Measurements from ENCODE around the gene ABCD1. TPM values are rescaled to one million over a fixed set of nuclear protein-coding genes. Genes with fewer than 3 reads are reported as not detected.
A peak's percentile ranks its signal among the peaks of the same experiment; 100 is the strongest.
"Not testable (repeated sequence)": the region's sequence is repeated elsewhere in the genome, so short reads cannot be mapped to it uniquely, and the experiment has no call there.

ABCD1 gene
- total RNA-seq, 1 experiment from 2014 or later: 44.4 TPM

GRCh38 chrX:153702336-153703035 is 22.2 kb upstream of the ABCD1 start:
- CTCF ChIA-PET: interaction anchor here (0.6 kb wide), 1 partner anchor 232 kb away, joined by 8 read pairs; no protein-coding TSS in a partner anchor
- ATAC-seq (no peak), DNase-seq (no peak)
- Histone ChIP-seq H3K9me3 (ENCODE audit: low read length) (no peaks in the 10 kb centered on the region), H3K79me2 (ENCODE audit: low read length) (no peaks in the 10 kb centered on the region; the same call in 1 of the 2 replicates), H3K4me1 (ENCODE audit: insufficient read depth, low read length) (no peaks in the 10 kb centered on the region), H3K27me3 (ENCODE audit: low read length) (no peaks in the 10 kb centered on the region), H2AFZ (ENCODE audit: low read length) (no peak overlapping the region), H3K4me3 (ENCODE audit: low read length) (no peak overlapping the region), H3K4me2 (ENCODE audit: low read length) (no peak overlapping the region), H3F3A (ENCODE audit: low read length, unreplicated experiment) (no peaks in the 10 kb centered on the region), H3K27ac (ENCODE audit: low read length) (no peak overlapping the region), H3K9me2 (replicated peaks; ENCODE audit: low read length) (no peaks in the 10 kb centered on the region), H3K36me3 (ENCODE audit: low read depth, low read length) (peaks cover 5% of the 10 kb centered on the region; the same call in 1 of the 2 replicates), H3K9ac (ENCODE audit: low read length) (no peak overlapping the region), H4K20me1 (ENCODE audit: low read length) (no peaks in the 10 kb centered on the region)
- intact Hi-C loops (cut with micrococcal nuclease): no loop called here
- POLR2A ChIA-PET (ENCODE audit: unreplicated experiment): no interaction called here
- no peak for TF ChIP-seq CTCF (conservative IDR thresholded peaks at IDR 0.05; ENCODE audit: low read depth, low read length)
- TF ChIP-seq EZH2 (IDR thresholded peaks at IDR 0.05; ENCODE audit: low read length, unreplicated experiment): no peak
- TF ChIP-seq EZH2phosphoT487 (IDR thresholded peaks at IDR 0.05; ENCODE audit: borderline replicate concordance, low read length): no peak
- BruUV-seq (replicated peaks): no TSS peak

DNA sequence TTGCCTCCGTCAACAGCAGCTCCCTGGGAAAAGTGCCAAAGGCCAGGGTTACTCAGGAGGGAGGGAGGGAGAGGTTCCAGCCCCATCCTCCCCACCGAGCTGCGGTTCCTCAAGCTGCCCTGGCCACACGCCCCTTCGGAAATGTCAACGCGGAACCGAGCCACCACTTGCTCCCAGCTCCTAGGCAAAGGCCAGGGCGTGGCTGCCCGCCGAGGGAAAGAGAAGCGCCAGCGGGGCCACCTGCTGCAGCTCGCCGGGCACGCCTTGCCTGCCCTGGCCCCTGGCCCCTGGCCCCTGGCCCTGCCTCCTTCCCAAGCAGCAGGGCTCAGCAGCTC is 21.7 kb upstream of the ABCD1 start:
- Histone ChIP-seq H3K4me2 (ENCODE audit: low read length) (no peak overlapping the region), H3F3A (ENCODE audit: low read length, unreplicated experiment) (no peaks in the 10 kb centered on the region), H3K27me3 (ENCODE audit: low read length) (no peaks in the 10 kb centered on the region), H2AFZ (ENCODE audit: low read length) (no peak overlapping the region), H3K9me3 (ENCODE audit: low read length) (no peaks in the 10 kb centered on the region), H3K9ac (ENCODE audit: low read length) (no peak overlapping the region), H3K4me1 (ENCODE audit: insufficient read depth, low read length) (no peaks in the 10 kb centered on the region), H3K79me2 (ENCODE audit: low read length) (peaks cover 5% of the 10 kb centered on the region), H3K36me3 (ENCODE audit: low read depth, low read length) (peaks cover 9% of the 10 kb centered on the region), H3K27ac (ENCODE audit: low read length) (no peak overlapping the region), H3K9me2 (replicated peaks; ENCODE audit: low read length) (no peaks in the 10 kb centered on the region), H4K20me1 (ENCODE audit: low read length) (peaks cover 4% of the 10 kb centered on the region; the same call in 1 of the 2 replicates), H3K4me3 (ENCODE audit: low read length) (no peak overlapping the region)
- ChIA-PET CTCF (interaction anchor here (0.6 kb wide), 1 partner anchor 232 kb away, joined by 8 read pairs; no protein-coding TSS in a partner anchor), POLR2A (ENCODE audit: unreplicated experiment) (no interaction called here)
- ATAC-seq (peak; percentile 70), DNase-seq (peak; percentile 72)
- intact Hi-C loops (cut with micrococcal nuclease): no loop called here
- no TSS peak for BruUV-seq (replicated peaks)
- no peak for TF ChIP-seq EZH2phosphoT487 (IDR thresholded peaks at IDR 0.05; ENCODE audit: borderline replicate concordance, low read length)
- no peak for TF ChIP-seq EZH2 (IDR thresholded peaks at IDR 0.05; ENCODE audit: low read length, unreplicated experiment)

GRCh38 chrX:153704021-153704526 is 20.6 kb upstream of the ABCD1 start:
- H3K9ac ChIP-seq (ENCODE audit: low read length): no peak overlapping the region

GRCh38 chrX:153704631-153705402 is 19.8 kb upstream of the ABCD1 start:
- H2AFZ ChIP-seq (ENCODE audit: low read length); H3K27ac ChIP-seq (ENCODE audit: low read length); H3K9me2 ChIP-seq (replicated peaks; ENCODE audit: low read length); H3K4me3 ChIP-seq (ENCODE audit: low read length); DNase-seq; BruUV-seq (replicated peaks); H3K4me1 ChIP-seq (ENCODE audit: insufficient read depth, low read length); H3K27me3 ChIP-seq (ENCODE audit: low read length); H3K79me2 ChIP-seq (ENCODE audit: low read length); H3K9ac ChIP-seq (ENCODE audit: low read length); POLR2A ChIA-PET (ENCODE audit: unreplicated experiment); CTCF ChIA-PET; H3F3A ChIP-seq (ENCODE audit: low read length, unreplicated experiment); H3K9me3 ChIP-seq (ENCODE audit: low read length); intact Hi-C loops (cut with micrococcal nuclease); H4K20me1 ChIP-seq (ENCODE audit: low read length); ATAC-seq; H3K4me2 ChIP-seq (ENCODE audit: low read length): not testable (repeated sequence)
- peaks cover 11% of the 10 kb centered on the region for H3K36me3 ChIP-seq (ENCODE audit: low read depth, low read length)

More at GRCh38 chrX:153704021-153704526, 20.6 kb upstream of the ABCD1 start:
- Histone ChIP-seq H3K4me3 (ENCODE audit: low read length) (no peak overlapping the region), H3K4me1 (ENCODE audit: insufficient read depth, low read length) (peaks cover 5% of the 10 kb centered on the region; the same call in 1 of the 2 replicates), H3K27me3 (ENCODE audit: low read length) (no peaks in the 10 kb centered on the region), H3K4me2 (ENCODE audit: low read length) (no peak overlapping the region), H3F3A (ENCODE audit: low read length, unreplicated experiment) (no peaks in the 10 kb centered on the region), H4K20me1 (ENCODE audit: low read length) (peaks cover 6% of the 10 kb centered on the region; the same call in 1 of the 2 replicates), H3K79me2 (ENCODE audit: low read length) (peaks cover 7% of the 10 kb centered on the region), H3K9me2 (replicated peaks; ENCODE audit: low read length) (no peaks in the 10 kb centered on the region), H2AFZ (ENCODE audit: low read length) (no peak overlapping the region), H3K9me3 (ENCODE audit: low read length) (no peaks in the 10 kb centered on the region), H3K27ac (ENCODE audit: low read length) (no peak overlapping the region), H3K36me3 (ENCODE audit: low read depth, low read length) (peaks cover 11% of the 10 kb centered on the region)
- ChIA-PET CTCF (no interaction called here), POLR2A (ENCODE audit: unreplicated experiment) (interaction anchor here (0.6 kb wide), 1 partner anchor 233 kb away, joined by 4 read pairs; no protein-coding TSS in a partner anchor)
- no peak for DNase-seq
- BruUV-seq (replicated peaks): no TSS peak
- no peak for ATAC-seq
- no peak for TF ChIP-seq CTCF (conservative IDR thresholded peaks at IDR 0.05; ENCODE audit: low read depth, low read length)
- no peak for TF ChIP-seq EZH2phosphoT487 (IDR thresholded peaks at IDR 0.05; ENCODE audit: borderline replicate concordance, low read length)
- no peak for TF ChIP-seq EZH2 (IDR thresholded peaks at IDR 0.05; ENCODE audit: low read length, unreplicated experiment)
- intact Hi-C loops (cut with micrococcal nuclease): no loop called here
